Measurements from ENCODE around the gene TTC39B. TPM values are rescaled to one million over a fixed set of nuclear protein-coding genes. Genes with fewer than 3 reads are reported as not detected.

TTC39B gene
- total and polyA plus RNA-seq, 2 of the 8 experiments (the other 6 are each of a cell fraction or from before 2014, with no cell fraction given): 1.6 to 10.9 TPM

DNA sequence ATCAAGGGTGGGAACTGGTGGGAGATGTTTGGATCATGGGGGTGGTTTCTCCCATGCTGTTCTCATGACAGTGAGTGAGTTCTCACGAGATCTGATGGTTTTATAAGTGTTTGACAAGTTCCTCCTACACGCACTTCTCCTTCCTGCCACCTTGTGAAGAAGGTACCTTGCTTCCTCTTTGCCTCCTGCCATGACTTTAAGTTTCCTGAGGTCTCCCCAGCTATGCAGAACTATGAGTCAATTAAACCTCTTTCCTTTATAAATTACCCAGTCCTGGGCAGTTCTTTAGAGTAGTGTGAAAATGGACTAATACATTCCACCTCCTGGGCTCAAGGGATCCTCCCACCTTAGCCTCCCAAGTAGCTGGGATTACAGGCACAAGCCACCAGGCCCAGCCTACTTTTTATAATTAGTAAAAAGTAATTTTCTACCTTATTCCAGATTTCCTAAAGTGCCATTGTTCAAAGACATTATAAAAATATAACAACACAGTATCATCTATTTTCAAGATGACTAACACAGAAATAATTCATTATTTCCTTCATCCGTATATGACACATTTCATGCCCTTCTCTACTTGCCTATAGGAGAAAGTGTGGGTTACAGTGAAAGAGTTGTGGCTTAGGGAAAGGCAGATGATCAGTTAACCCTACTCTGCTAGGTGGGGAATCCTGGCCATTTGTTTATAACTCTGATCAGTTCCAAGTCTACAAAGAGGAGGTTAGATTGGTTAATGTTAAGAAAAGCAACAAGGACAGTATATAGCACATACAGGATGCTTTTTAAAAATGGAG, 99.9 kb downstream of the TTC39B start (continued):
- no peak for TF ChIP-seq EP300 (IDR thresholded peaks at IDR 0.05; ENCODE audit: borderline replicate concordance in 1 of 2, low read depth in 2 of 2, low read length in 2 of 2)
- no peak for TF ChIP-seq BACH1 (IDR thresholded peaks at IDR 0.05; ENCODE audit: low read length)
- no peak for TF ChIP-seq NRF1 (IDR thresholded peaks at IDR 0.05; ENCODE audit: low read depth, low read length)
- TF ChIP-seq, protein P1, sequence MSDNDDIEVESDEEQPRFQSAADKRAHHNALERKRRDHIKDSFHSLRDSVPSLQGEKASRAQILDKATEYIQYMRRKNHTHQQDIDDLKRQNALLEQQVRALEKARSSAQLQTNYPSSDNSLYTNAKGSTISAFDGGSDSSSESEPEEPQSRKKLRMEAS (IDR thresholded peaks at IDR 0.05): no peak
- TF ChIP-seq, protein P2, sequence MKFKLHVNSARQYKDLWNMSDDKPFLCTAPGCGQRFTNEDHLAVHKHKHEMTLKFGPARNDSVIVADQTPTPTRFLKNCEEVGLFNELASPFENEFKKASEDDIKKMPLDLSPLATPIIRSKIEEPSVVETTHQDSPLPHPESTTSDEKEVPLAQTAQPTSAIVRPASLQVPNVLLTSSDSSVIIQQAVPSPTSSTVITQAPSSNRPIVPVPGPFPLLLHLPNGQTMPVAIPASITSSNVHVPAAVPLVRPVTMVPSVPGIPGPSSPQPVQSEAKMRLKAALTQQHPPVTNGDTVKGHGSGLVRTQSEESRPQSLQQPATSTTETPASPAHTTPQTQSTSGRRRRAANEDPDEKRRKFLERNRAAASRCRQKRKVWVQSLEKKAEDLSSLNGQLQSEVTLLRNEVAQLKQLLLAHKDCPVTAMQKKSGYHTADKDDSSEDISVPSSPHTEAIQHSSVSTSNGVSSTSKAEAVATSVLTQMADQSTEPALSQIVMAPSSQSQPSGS (IDR thresholded peaks at IDR 0.05; ENCODE audit: low read length): no peak
- no peak for TF ChIP-seq ASH2L (IDR thresholded peaks at IDR 0.05; ENCODE audit: low read length)
- no peak for TF ChIP-seq RFX5 (IDR thresholded peaks at IDR 0.05; ENCODE audit: borderline replicate concordance, low read depth, low read length)
- TF ChIP-seq SUZ12 (IDR thresholded peaks at IDR 0.05; ENCODE audit: low read length): no peak
- TF ChIP-seq, protein P3, sequence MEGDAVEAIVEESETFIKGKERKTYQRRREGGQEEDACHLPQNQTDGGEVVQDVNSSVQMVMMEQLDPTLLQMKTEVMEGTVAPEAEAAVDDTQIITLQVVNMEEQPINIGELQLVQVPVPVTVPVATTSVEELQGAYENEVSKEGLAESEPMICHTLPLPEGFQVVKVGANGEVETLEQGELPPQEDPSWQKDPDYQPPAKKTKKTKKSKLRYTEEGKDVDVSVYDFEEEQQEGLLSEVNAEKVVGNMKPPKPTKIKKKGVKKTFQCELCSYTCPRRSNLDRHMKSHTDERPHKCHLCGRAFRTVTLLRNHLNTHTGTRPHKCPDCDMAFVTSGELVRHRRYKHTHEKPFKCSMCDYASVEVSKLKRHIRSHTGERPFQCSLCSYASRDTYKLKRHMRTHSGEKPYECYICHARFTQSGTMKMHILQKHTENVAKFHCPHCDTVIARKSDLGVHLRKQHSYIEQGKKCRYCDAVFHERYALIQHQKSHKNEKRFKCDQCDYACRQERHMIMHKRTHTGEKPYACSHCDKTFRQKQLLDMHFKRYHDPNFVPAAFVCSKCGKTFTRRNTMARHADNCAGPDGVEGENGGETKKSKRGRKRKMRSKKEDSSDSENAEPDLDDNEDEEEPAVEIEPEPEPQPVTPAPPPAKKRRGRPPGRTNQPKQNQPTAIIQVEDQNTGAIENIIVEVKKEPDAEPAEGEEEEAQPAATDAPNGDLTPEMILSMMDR (IDR thresholded peaks at IDR 0.05; ENCODE audit: control extremely low read depth in 1 of 3, insufficient read depth in 1 of 3, low read depth in 1 of 3, low read length in 3 of 3): no peak
- no peak for TF ChIP-seq SP4 (IDR thresholded peaks at IDR 0.05; ENCODE audit: low read length)

All from H1 (cell line).